Measurements from ENCODE around the gene IL1RAPL2.

The IL1RAPL2 gene

DNA sequence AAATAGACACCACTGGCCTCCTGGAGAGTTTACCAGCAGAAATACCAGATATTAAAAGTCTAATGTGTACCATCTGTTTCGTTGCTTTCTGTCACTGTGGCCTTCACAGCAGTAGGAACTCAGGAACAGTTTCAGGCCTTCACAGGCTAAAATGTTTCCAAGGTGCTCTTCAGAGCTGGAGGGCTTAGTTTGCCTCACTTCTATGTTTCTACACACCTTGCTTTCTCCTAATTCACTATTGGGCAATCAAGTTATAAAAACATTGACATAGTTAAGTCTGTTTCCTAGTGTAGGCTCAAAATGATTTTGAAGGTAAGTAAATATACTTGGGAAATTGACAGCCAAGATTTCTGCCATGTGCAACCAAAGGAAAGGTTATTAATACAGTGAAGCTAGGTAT, 395.9 kb downstream of the IL1RAPL2 start:
- no peak for TF ChIP-seq CTCF (IDR thresholded peaks at IDR 0.05; ENCODE audit: extremely low read depth, missing control alignments)

GRCh38 chrX:104968241-104968640, 402.2 kb downstream of the IL1RAPL2 start:
- no peak for TF ChIP-seq CTCF (IDR thresholded peaks at IDR 0.05; ENCODE audit: extremely low read depth, missing control alignments)

More for the DNA sequence above, 395.9 kb downstream of the IL1RAPL2 start:
- no peak for DNase-seq (ENCODE audit: low spot score)

DNA sequence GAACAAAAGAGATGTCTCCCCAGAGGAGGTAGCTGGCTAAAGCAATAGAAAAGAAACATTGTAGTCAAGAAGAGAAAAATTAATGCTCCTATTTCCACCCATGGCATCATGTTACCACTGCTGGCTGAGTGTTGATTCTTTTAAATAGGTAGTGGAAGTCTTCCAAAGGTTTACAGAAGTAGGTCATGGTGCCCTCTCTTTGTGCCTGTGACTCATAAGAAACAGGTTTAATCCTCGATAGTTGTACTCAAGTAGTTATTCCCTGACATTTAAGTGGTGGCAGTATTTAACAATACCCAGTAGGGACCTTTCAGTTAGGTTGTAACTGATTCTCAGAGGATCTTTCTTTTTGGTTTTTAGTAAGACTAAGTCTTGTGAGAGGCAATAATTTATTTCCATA, 406.7 kb downstream of the IL1RAPL2 start:
- no peak for TF ChIP-seq CTCF (IDR thresholded peaks at IDR 0.05; ENCODE audit: extremely low read depth, missing control alignments)
- no peak for DNase-seq (ENCODE audit: low spot score)

More at GRCh38 chrX:104968241-104968640, 402.2 kb downstream of the IL1RAPL2 start:
- DNase-seq (ENCODE audit: low spot score): no peak

DNA sequence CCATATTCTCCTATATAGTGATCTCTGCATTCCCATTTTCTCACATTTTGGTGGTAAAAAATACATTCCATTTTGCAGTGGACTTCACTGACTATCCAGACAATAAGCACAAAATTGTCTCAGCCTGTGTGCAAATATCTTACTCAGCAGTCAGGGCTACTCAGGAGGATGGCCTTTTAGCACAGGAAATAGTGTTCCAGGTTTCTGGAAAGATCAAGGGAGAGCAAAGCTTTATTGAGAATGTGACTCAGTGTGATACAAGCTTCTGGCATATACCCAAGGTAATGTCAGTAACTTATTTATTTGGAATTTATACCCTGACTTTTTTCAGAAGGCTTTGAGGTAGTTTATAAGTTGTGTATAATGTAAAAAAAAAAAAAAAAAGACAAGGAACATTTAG, 421.1 kb downstream of the IL1RAPL2 start:
- no peak for DNase-seq (ENCODE audit: low spot score)
- TF ChIP-seq CTCF (IDR thresholded peaks at IDR 0.05; ENCODE audit: extremely low read depth, missing control alignments): no peak

DNA sequence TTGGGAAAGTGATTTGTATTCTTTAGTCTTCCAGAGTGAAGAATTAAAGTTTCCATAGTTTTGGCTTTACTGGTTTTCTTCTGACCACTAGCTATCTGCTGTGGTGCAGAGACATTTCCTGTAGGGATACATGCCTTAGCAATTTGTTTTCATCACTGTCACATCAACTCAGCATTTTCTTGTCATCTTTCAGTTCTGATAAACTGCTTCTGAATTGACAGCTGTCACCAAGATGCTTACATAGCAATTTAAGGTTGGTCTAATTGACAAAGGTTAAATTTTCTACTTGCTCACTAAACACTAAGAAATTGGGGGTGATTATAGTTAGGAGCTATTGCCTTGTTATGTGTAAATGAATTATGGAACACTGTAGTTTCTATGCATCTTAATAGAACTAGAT, 422.0 kb downstream of the IL1RAPL2 start:
- no peak for TF ChIP-seq CTCF (IDR thresholded peaks at IDR 0.05; ENCODE audit: extremely low read depth, missing control alignments)
- DNase-seq (ENCODE audit: low spot score): no peak

DNA sequence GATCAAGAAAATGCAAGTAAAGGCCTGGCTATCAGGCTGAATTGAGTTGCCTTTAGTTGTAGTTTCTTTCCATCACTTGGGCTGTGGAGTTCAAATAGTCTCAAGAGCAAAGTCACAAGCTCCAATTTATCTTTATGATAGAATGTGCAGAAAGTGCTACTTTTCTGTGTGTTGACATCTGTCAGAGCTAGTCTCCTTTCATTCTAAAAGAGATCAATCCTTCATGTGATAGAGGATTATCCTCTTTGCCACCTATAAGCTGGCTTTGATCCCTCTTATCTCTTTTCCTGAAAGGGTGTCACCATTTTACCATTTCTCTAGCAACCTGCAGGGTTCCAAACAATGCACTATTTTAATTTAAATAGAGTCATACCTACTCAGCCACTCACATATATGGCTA, 429.5 kb downstream of the IL1RAPL2 start:
- no peak for TF ChIP-seq CTCF (IDR thresholded peaks at IDR 0.05; ENCODE audit: extremely low read depth, missing control alignments)
- no peak for DNase-seq (ENCODE audit: low spot score)

- no peak for DNase-seq (ENCODE audit: low spot score)
- no peak for TF ChIP-seq CTCF (IDR thresholded peaks at IDR 0.05; ENCODE audit: extremely low read depth, missing control alignments)
Observed at GRCh38 chrX:105006103-105006502, 440.1 kb downstream of the IL1RAPL2 start.
